Spleen (tissue), 11 donors: ENCODE results near the gene PTPRT. TPM values are rescaled to one million over a fixed set of nuclear protein-coding genes. Genes with fewer than 3 reads are reported as not detected.

Experiments used
- DNase-seq: peaks from one replicate; pipeline ENCODE4 v3.0.0-alpha.2; 2020
- H3K27ac ChIP-seq, 8 donors: fragments of 200-600 bp; sonication (generic) in 7 of 8; 1 replicate in 4 of 8; 2 replicates in 4 of 8; pipeline versions ENCODE4 v1.5.0 to v1.8.0; 2016 to 2021; ENCODE audit warnings: inconsistent platforms in 4 of 8, mild to moderate bottlenecking in 4 of 8, moderate library complexity in 1 of 8
- H3K27me3 ChIP-seq, 7 donors: fragments of 200-600 bp; sonication (generic) in 6 of 7; replicated peaks in 1 of 7; 1 replicate in 4 of 7; 2 replicates in 3 of 7; pipeline versions ENCODE4 v1.5.0 to v1.8.0; 2016 to 2021; ENCODE audit warnings: inconsistent platforms in 3 of 7, mild to moderate bottlenecking in 1 of 7
- H3K36me3 ChIP-seq, 6 donors: fragments of 200-600 bp; sonication (generic) in 5 of 6; 1 replicate in 4 of 6; 2 replicates in 2 of 6; pipeline versions ENCODE4 v1.5.0 to v1.8.0; 2016 to 2021; ENCODE audit warnings: inconsistent platforms in 2 of 6
- H3K4me1 ChIP-seq, 6 donors: fragments of 200-600 bp; sonication (generic) in 5 of 6; 1 replicate in 3 of 6; 2 replicates in 3 of 6; pipeline versions ENCODE4 v1.5.0 to v1.8.0; 2016 to 2021; ENCODE audit warnings: inconsistent platforms in 3 of 6
- H3K4me3 ChIP-seq, 8 donors: fragments of 200-600 bp; sonication (generic) in 7 of 8; 1 replicate in 4 of 8; 2 replicates in 4 of 8; pipeline versions ENCODE4 v1.5.0 to v1.8.0; 2016 to 2021; ENCODE audit warnings: inconsistent platforms in 4 of 8, mild to moderate bottlenecking in 4 of 8, moderate library complexity in 2 of 8
- H3K9me3 ChIP-seq, 8 donors: fragments of 200-600 bp; sonication (generic) in 7 of 8; 1 replicate in 4 of 8; 2 replicates in 4 of 8; pipeline versions ENCODE4 v1.5.0 to v1.8.0; 2016 to 2021; ENCODE audit warnings: inconsistent platforms in 4 of 8
- CTCF ChIP-seq, 11 experiments: fragments of 200-600 bp in 7 of 11; fragments of 450-650 bp in 4 of 11; sonication (generic) in 4 of 11; IDR thresholded peaks in 8 of 11; conservative IDR thresholded peaks in 3 of 11; 1 replicate in 7 of 11; 2 replicates in 4 of 11; pipeline versions ENCODE4 v1.4.0 to v1.8.0; 2016 to 2021; ENCODE audit warnings: antibody characterized with exemption in 11 of 11, inconsistent platforms in 4 of 11, mild to moderate bottlenecking in 1 of 11
- POLR2A ChIP-seq, 3 donors: fragments of 450-650 bp; IDR thresholded peaks; one replicate each; pipeline ENCODE4 v1.5.1; 2017; ENCODE audit warnings: antibody characterized with exemption in 3 of 3, mild to moderate bottlenecking in 1 of 3
- POLR2AphosphoS5 ChIP-seq, 3 donors: sonication (generic); formaldehyde crosslinking; IDR thresholded peaks; one replicate each; pipeline ENCODE4 v1.5.1; 2017; ENCODE audit warnings: antibody characterized with exemption in 3 of 3
- WGBS, 5 donors: extraction: QIAGEN DNeasy Blood & Tissue Kit in 3 of 5; methylation state at CpG; one replicate each; pipeline versions ENCODE4 v1.1.5 to v1.1.7; 2013 to 2018; 5-methylcytosine and 5-hydroxymethylcytosine counted together
- intact Hi-C: fragments of 100-400 bp; cut with DNase I; formaldehyde crosslinking; loops from one replicate; pipeline ENCODE4 v1.15.0; 2023; ENCODE audit warnings: low total_unique reads
- polyA plus RNA-seq, 3 donors: library from polyadenylated mRNA; stranded (reverse); fragments of 200-250 nt; gene quantifications; one replicate each; pipeline ENCODE4 v1.2.1, GENCODE V29; 2013
- total RNA-seq, 7 donors: library from RNA; depleted of rRNA in 3 of 7; stranded (reverse); fragments of >200 nt in 3 of 7; fragmentation: NEBNext Ultra II Directional in 4 of 7; extraction: Animal tissue kit (Norgen Biotek cat#: 25700) in 4 of 7; gene quantifications; one replicate each; pipeline versions ENCODE4 v1.1.0 to v1.2.1, GENCODE V29; 2016 to 2021
- donor health status: healthy with polysubstance abuse.
- donor health status: DM: no; HTN: no; CAD: no; lungs with moderate emphysema.
- donor health status: DM: no; HTN: no; CAD: no.
- donor health status: Bipolar disorder and iron deficiency.
- donor health status: healthy.
- donor health status: DM: no; HTN: no; CAD: no.
- donor health status: DM: yes; HTN: yes; CAD: no.

Gene PTPRT
- total and polyA plus RNA-seq, 10 donors: 0.02 to 4.7 (median 1.2) TPM

GRCh38 chr20:42957018-42957703, 232.5 kb downstream of the PTPRT start:
- TF ChIP-seq CTCF (IDR thresholded peaks at IDR 0.05 in 8 of 11, conservative IDR thresholded peaks at IDR 0.05 in 3 of 11): no peak
- TF ChIP-seq POLR2A (IDR thresholded peaks at IDR 0.05): no peak
- no peak for TF ChIP-seq POLR2AphosphoS5 (IDR thresholded peaks at IDR 0.05)
- H3K36me3 ChIP-seq: no peaks in the 10 kb centered on the region
- 73 to 84% (median 80%) methylated on average over 9 of the region's 9 CpGs for WGBS, 5 donors
- intact Hi-C loops: no loop called here
- H3K4me3 ChIP-seq: no peak overlapping the region
- no peak for DNase-seq
- peaks cover 0 to 3% (median 0%) of the 10 kb centered on the region in 6 donors for H3K4me1 ChIP-seq
- H3K9me3 ChIP-seq: peaks cover 0 to 9% (median 0%) of the 10 kb centered on the region in 8 donors
- H3K27me3 ChIP-seq: no peaks in the 10 kb centered on the region
- H3K27ac ChIP-seq: no peak overlapping the region

GRCh38 chr20:42955713-42956112, 234.0 kb downstream of the PTPRT start:
- H3K27ac ChIP-seq: no peak overlapping the region
- 79 to 92% (median 86%) methylated on average over 4 of the region's 4 CpGs for WGBS, 5 donors
- peaks cover 0 to 15% (median 0%) of the 10 kb centered on the region in 8 donors for H3K9me3 ChIP-seq
- H3K36me3 ChIP-seq: no peaks in the 10 kb centered on the region
- peaks cover 0 to 3% (median 0%) of the 10 kb centered on the region in 6 donors for H3K4me1 ChIP-seq
- intact Hi-C loops: no loop called here
- no peak for TF ChIP-seq POLR2AphosphoS5 (IDR thresholded peaks at IDR 0.05)
- TF ChIP-seq CTCF (IDR thresholded peaks at IDR 0.05 in 8 of 11, conservative IDR thresholded peaks at IDR 0.05 in 3 of 11): no peak
- no peak for TF ChIP-seq POLR2A (IDR thresholded peaks at IDR 0.05)
- no peak overlapping the region for H3K4me3 ChIP-seq
- no peaks in the 10 kb centered on the region for H3K27me3 ChIP-seq
- no peak for DNase-seq

- Histone ChIP-seq H3K36me3 (no peaks in the 10 kb centered on the region), H3K27ac (no peak overlapping the region), H3K27me3 (no peaks in the 10 kb centered on the region), H3K4me3 (no peak overlapping the region), H3K4me1 (peaks cover 0 to 3% (median 0%) of the 10 kb centered on the region in 6 donors), H3K9me3 (peaks cover 0 to 20% (median under 1%) of the 10 kb centered on the region in 8 donors)
- DNase-seq: no peak
- intact Hi-C loops: no loop called here
- TF ChIP-seq POLR2AphosphoS5 (IDR thresholded peaks at IDR 0.05) (no peak), CTCF (IDR thresholded peaks at IDR 0.05 in 8 of 11, conservative IDR thresholded peaks at IDR 0.05 in 3 of 11) (no peak), POLR2A (IDR thresholded peaks at IDR 0.05) (no peak)
- WGBS, 5 donors: 65 to 80% (median 73%) methylated on average over 5 of the region's 5 CpGs
These were observed 234.8 kb downstream of the PTPRT start for GRCh38 chr20:42954951-42955350.

- H3K27ac ChIP-seq: no peak overlapping the region
- no peak overlapping the region for H3K4me3 ChIP-seq
- H3K9me3 ChIP-seq: peaks cover 0 to 42% (median 10%) of the 10 kb centered on the region in 8 donors
- no peak for TF ChIP-seq CTCF (IDR thresholded peaks at IDR 0.05 in 8 of 11, conservative IDR thresholded peaks at IDR 0.05 in 3 of 11)
- no peak for TF ChIP-seq POLR2A (IDR thresholded peaks at IDR 0.05)
- TF ChIP-seq POLR2AphosphoS5 (IDR thresholded peaks at IDR 0.05): no peak
- H3K4me1 ChIP-seq: peaks cover 0 to 3% (median 0%) of the 10 kb centered on the region in 6 donors
- DNase-seq: no peak
- no peaks in the 10 kb centered on the region for H3K36me3 ChIP-seq
- peaks cover 0 to 5% (median 0%) of the 10 kb centered on the region in 7 donors for H3K27me3 ChIP-seq
- 74 to 83% (median 81%) methylated on average over 7 of the region's 7 CpGs for WGBS, 5 donors
- intact Hi-C loops: no loop called here
These were observed 239.8 kb downstream of the PTPRT start for GRCh38 chr20:42949950-42950349.
